ENCODE data around the gene RBKS. TPM values are rescaled to one million over a fixed set of nuclear protein-coding genes. Genes with fewer than 3 reads are reported as not detected.

The RBKS gene
- polyA plus RNA-seq, 4 donors, result 19.8 to 72.0 (median 33.2) TPM

- H3K4me3 ChIP-seq (ENCODE audit: low read depth in 1 of 3, low read length in 3 of 3), result no peak overlapping the region
- peaks cover 0 to 3% (median 0%) of the 10 kb centered on the region in 3 donors for H3K36me3 ChIP-seq (ENCODE audit: control insufficient read depth in 3 of 3, insufficient read depth in 2 of 3, low read depth in 1 of 3, low read length in 3 of 3)
- 97 to 100% (median 99%) methylated on average over 2 of the region's 2 CpGs for WGBS, 3 donors
- H3K27me3 ChIP-seq (ENCODE audit: control insufficient read depth in 3 of 3, insufficient read depth in 3 of 3, low read length in 3 of 3), result no peaks in the 10 kb centered on the region
- no peak for FAIRE-seq
- DNase-seq, result no peak
- H3K4me1 ChIP-seq (ENCODE audit: control insufficient read depth in 3 of 3, insufficient read depth in 2 of 3, low read depth in 1 of 3, low read length in 2 of 3), result no peaks in the 10 kb centered on the region
- H3K27ac ChIP-seq (ENCODE audit: low read depth in 1 of 3, low read length in 2 of 3), result no peak overlapping the region
- peaks cover 0 to 3% of the 10 kb centered on the region in 2 donors for H3K9me3 ChIP-seq (ENCODE audit: control insufficient read depth in 2 of 2, insufficient read depth in 1 of 2, low read depth in 1 of 2, low read length in 1 of 2)
These were observed 22.3 kb upstream of the RBKS start for GRCh38 chr2:27912512-27912911.

DNA sequence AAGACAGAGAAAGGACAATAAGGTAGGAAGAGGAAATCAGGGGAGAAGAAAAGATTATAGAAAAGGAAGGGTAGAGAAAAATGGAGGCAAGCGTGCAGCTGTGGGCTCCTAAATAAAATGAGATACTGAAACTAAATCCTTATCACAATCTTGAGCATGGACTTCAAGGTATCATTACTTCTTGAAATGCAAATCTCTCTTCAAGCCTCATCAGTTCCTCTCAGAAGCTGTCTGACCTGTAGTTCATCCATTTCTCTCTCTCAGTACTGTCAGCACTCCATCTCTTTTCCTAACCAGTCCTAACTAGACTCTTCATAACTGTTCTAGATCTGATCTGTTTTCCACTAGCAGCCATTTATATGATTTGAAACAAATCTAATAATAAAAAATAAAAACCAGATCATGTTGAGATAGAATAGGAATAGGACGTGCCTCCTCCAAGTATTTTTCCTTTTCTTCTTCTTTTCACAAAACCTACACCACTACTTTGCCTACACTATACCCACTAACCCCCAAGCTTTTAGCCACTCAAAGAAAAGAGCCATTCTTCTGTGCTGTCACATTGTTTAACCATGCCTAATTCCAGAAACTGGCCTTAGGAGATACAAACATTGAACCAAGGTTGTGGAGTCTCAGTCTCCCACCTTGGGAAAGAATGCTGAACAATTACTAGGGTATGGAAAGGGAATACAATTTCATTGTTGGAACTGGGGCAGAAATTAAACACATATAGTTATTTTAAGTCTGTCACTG, 21.4 kb upstream of the RBKS start:
- FAIRE-seq (no peak), DNase-seq (no peak)
- H3K9me3 ChIP-seq (ENCODE audit: control insufficient read depth in 2 of 2, insufficient read depth in 1 of 2, low read depth in 1 of 2, low read length in 1 of 2), result no peaks in the 10 kb centered on the region
- no peak overlapping the region for H3K27ac ChIP-seq (ENCODE audit: low read depth in 1 of 3, low read length in 2 of 3)
- no peak overlapping the region for H3K4me3 ChIP-seq (ENCODE audit: low read depth in 1 of 3, low read length in 3 of 3)
- peaks cover 0 to 3% (median 0%) of the 10 kb centered on the region in 3 donors for H3K36me3 ChIP-seq (ENCODE audit: control insufficient read depth in 3 of 3, insufficient read depth in 2 of 3, low read depth in 1 of 3, low read length in 3 of 3)
- no peaks in the 10 kb centered on the region for H3K27me3 ChIP-seq (ENCODE audit: control insufficient read depth in 3 of 3, insufficient read depth in 3 of 3, low read length in 3 of 3)
- 95 to 100% (median 97%) methylated on average over 2 of the region's 2 CpGs for WGBS, 3 donors
- H3K4me1 ChIP-seq (ENCODE audit: control insufficient read depth in 3 of 3, insufficient read depth in 2 of 3, low read depth in 1 of 3, low read length in 2 of 3), result no peaks in the 10 kb centered on the region

DNA sequence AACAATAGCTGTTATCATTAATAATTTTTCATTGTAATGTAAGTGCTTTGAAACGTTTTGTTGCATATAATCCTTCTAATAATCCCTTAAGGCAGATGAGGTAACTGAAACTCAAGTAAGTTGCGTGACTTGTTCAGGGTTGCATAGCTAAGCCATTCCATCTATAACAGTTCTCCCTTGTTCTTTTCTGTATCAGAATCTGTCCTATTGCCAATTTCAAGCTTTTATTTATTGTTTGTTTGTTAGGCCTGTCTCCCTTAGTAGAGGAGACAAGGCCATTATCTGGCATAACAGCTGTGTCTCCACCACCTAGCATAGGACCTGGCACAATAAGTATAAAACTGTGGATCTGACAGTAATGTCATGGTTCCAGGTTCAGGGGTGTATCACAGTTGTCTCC, 19.7 kb upstream of the RBKS start:
- 59 to 77% (median 68%) methylated on average over 2 of the region's 2 CpGs for WGBS, 3 donors
- no peak overlapping the region for H3K4me3 ChIP-seq (ENCODE audit: low read depth in 1 of 3, low read length in 3 of 3)
- H3K4me1 ChIP-seq (ENCODE audit: control insufficient read depth in 3 of 3, insufficient read depth in 2 of 3, low read depth in 1 of 3, low read length in 2 of 3), result no peaks in the 10 kb centered on the region
- no peaks in the 10 kb centered on the region for H3K27me3 ChIP-seq (ENCODE audit: control insufficient read depth in 3 of 3, insufficient read depth in 3 of 3, low read length in 3 of 3)
- H3K36me3 ChIP-seq (ENCODE audit: control insufficient read depth in 3 of 3, insufficient read depth in 2 of 3, low read depth in 1 of 3, low read length in 3 of 3), result peaks cover 0 to 3% (median 0%) of the 10 kb centered on the region in 3 donors
- no peak for DNase-seq
- H3K9me3 ChIP-seq (ENCODE audit: control insufficient read depth in 2 of 2, insufficient read depth in 1 of 2, low read depth in 1 of 2, low read length in 1 of 2), result no peaks in the 10 kb centered on the region
- H3K27ac ChIP-seq (ENCODE audit: low read depth in 1 of 3, low read length in 2 of 3), result no peak overlapping the region
- no peak for FAIRE-seq

DNA sequence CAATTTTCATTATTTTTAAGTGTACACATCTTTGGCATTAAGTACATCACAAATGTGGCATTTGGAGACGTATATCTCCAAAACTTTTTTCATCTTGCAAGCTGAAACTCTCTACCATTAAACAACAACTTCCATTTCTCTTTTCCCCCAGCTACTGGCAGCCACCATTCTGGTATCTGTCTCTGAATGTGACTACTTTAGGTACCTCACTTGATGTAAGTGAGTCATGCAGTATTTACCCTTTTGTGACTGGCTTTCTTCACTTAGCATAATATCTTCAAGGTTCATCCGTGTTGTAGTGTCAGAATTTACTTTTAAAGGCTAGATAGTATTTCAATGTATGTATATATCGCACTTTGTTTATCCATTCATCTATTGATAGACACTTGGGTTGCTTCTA, 17.4 kb upstream of the RBKS start:
- Histone ChIP-seq H3K4me3 (ENCODE audit: low read depth in 1 of 3, low read length in 3 of 3) (no peak overlapping the region), H3K27ac (ENCODE audit: low read depth in 1 of 3, low read length in 2 of 3) (no peak overlapping the region), H3K36me3 (ENCODE audit: control insufficient read depth in 3 of 3, insufficient read depth in 2 of 3, low read depth in 1 of 3, low read length in 3 of 3) (peaks cover 0 to 3% (median 0%) of the 10 kb centered on the region in 3 donors), H3K9me3 (ENCODE audit: control insufficient read depth in 2 of 2, insufficient read depth in 1 of 2, low read depth in 1 of 2, low read length in 1 of 2) (no peaks in the 10 kb centered on the region), H3K4me1 (ENCODE audit: control insufficient read depth in 3 of 3, insufficient read depth in 2 of 3, low read depth in 1 of 3, low read length in 2 of 3) (no peaks in the 10 kb centered on the region), H3K27me3 (ENCODE audit: control insufficient read depth in 3 of 3, insufficient read depth in 3 of 3, low read length in 3 of 3) (no peaks in the 10 kb centered on the region)
- no peak for DNase-seq
- 56 to 58% (median 56%) methylated on average over 3 of the region's 3 CpGs for WGBS, 3 donors
- FAIRE-seq, result no peak

DNA sequence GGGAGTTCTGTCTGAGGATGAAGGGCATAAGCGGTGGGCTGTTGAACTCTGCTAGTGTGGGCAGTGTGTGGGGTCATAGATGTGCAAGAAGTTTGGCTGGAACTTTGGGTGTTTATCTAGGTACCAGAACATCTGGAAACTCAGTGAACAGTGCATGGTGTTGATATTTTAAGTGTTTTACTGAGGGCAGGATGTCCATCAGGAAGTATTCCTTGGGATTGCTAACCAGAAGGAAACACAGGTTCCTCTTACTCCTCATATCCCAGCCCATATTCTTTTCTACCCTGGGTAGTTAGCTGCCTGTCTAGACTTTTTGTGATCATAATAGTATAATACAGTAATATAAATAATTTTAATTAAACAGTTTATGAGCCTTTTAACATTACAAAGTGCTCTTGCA, 15.9 kb upstream of the RBKS start:
- 81 to 91% (median 91%) methylated on average over 1 of the region's 1 CpG for WGBS, 3 donors
- Histone ChIP-seq H3K4me1 (ENCODE audit: control insufficient read depth in 3 of 3, insufficient read depth in 2 of 3, low read depth in 1 of 3, low read length in 2 of 3) (no peaks in the 10 kb centered on the region), H3K36me3 (ENCODE audit: control insufficient read depth in 3 of 3, insufficient read depth in 2 of 3, low read depth in 1 of 3, low read length in 3 of 3) (peaks cover 0 to 3% (median 2%) of the 10 kb centered on the region in 3 donors), H3K9me3 (ENCODE audit: control insufficient read depth in 2 of 2, insufficient read depth in 1 of 2, low read depth in 1 of 2, low read length in 1 of 2) (no peaks in the 10 kb centered on the region), H3K27ac (ENCODE audit: low read depth in 1 of 3, low read length in 2 of 3) (no peak overlapping the region), H3K4me3 (ENCODE audit: low read depth in 1 of 3, low read length in 3 of 3) (no peak overlapping the region), H3K27me3 (ENCODE audit: control insufficient read depth in 3 of 3, insufficient read depth in 3 of 3, low read length in 3 of 3) (no peaks in the 10 kb centered on the region)
- FAIRE-seq (no peak), DNase-seq (no peak)

GRCh38 chr2:27904405-27904665, 14.1 kb upstream of the RBKS start:
- H3K4me3 ChIP-seq (ENCODE audit: low read depth in 1 of 3, low read length in 3 of 3), result no peak overlapping the region
- peaks cover 0 to 6% (median 2%) of the 10 kb centered on the region in 3 donors for H3K36me3 ChIP-seq (ENCODE audit: control insufficient read depth in 3 of 3, insufficient read depth in 2 of 3, low read depth in 1 of 3, low read length in 3 of 3)
- no peak overlapping the region for H3K27ac ChIP-seq (ENCODE audit: low read depth in 1 of 3, low read length in 2 of 3)
- DNase-seq, result no peak
- no peaks in the 10 kb centered on the region for H3K4me1 ChIP-seq (ENCODE audit: control insufficient read depth in 3 of 3, insufficient read depth in 2 of 3, low read depth in 1 of 3, low read length in 2 of 3)
- H3K27me3 ChIP-seq (ENCODE audit: control insufficient read depth in 3 of 3, insufficient read depth in 3 of 3, low read length in 3 of 3), result no peaks in the 10 kb centered on the region
- H3K9me3 ChIP-seq (ENCODE audit: control insufficient read depth in 2 of 2, insufficient read depth in 1 of 2, low read depth in 1 of 2, low read length in 1 of 2), result no peaks in the 10 kb centered on the region
- WGBS, 3 donors, result 38 to 76% (median 60%) methylated on average over 1 of the region's 1 CpG
- FAIRE-seq, result no peak

GRCh38 chr2:27903649-27904404, 13.6 kb upstream of the RBKS start:
- Histone ChIP-seq H3K4me3 (ENCODE audit: low read depth in 1 of 3, low read length in 3 of 3) (no peak overlapping the region), H3K27ac (ENCODE audit: low read depth in 1 of 3, low read length in 2 of 3) (no peak overlapping the region), H3K4me1 (ENCODE audit: control insufficient read depth in 3 of 3, insufficient read depth in 2 of 3, low read depth in 1 of 3, low read length in 2 of 3) (no peaks in the 10 kb centered on the region), H3K27me3 (ENCODE audit: control insufficient read depth in 3 of 3, insufficient read depth in 3 of 3, low read length in 3 of 3) (no peaks in the 10 kb centered on the region), H3K9me3 (ENCODE audit: control insufficient read depth in 2 of 2, insufficient read depth in 1 of 2, low read depth in 1 of 2, low read length in 1 of 2) (no peaks in the 10 kb centered on the region), H3K36me3 (ENCODE audit: control insufficient read depth in 3 of 3, insufficient read depth in 2 of 3, low read depth in 1 of 3, low read length in 3 of 3) (peaks cover 0 to 7% (median 2%) of the 10 kb centered on the region in 3 donors)
- WGBS, 3 donors, result 87 to 94% (median 92%) methylated on average over 10 of the region's 10 CpGs
- FAIRE-seq (no peak), DNase-seq (peak in 1 of 2 donors; percentile 22)

GRCh38 chr2:27903018-27903417, 12.8 kb upstream of the RBKS start:
- H3K4me1 ChIP-seq (ENCODE audit: control insufficient read depth in 3 of 3, insufficient read depth in 2 of 3, low read depth in 1 of 3, low read length in 2 of 3), result no peaks in the 10 kb centered on the region
- H3K27ac ChIP-seq (ENCODE audit: low read depth in 1 of 3, low read length in 2 of 3), result no peak overlapping the region
- DNase-seq (no peak), FAIRE-seq (no peak)
- no peaks in the 10 kb centered on the region for H3K27me3 ChIP-seq (ENCODE audit: control insufficient read depth in 3 of 3, insufficient read depth in 3 of 3, low read length in 3 of 3)
- 84 to 93% (median 86%) methylated on average over 2 of the region's 2 CpGs for WGBS, 3 donors
- H3K9me3 ChIP-seq (ENCODE audit: control insufficient read depth in 2 of 2, insufficient read depth in 1 of 2, low read depth in 1 of 2, low read length in 1 of 2), result no peaks in the 10 kb centered on the region
- peaks cover 0 to 4% (median 2%) of the 10 kb centered on the region in 3 donors for H3K36me3 ChIP-seq (ENCODE audit: control insufficient read depth in 3 of 3, insufficient read depth in 2 of 3, low read depth in 1 of 3, low read length in 3 of 3)
- H3K4me3 ChIP-seq (ENCODE audit: low read depth in 1 of 3, low read length in 3 of 3), result no peak overlapping the region
